Naive B cell (primary cell): ENCODE data around the gene GPS1. TPM values are rescaled to one million over a fixed set of nuclear protein-coding genes. Genes with fewer than 3 reads are reported as not detected.
A peak's percentile ranks its signal among the peaks of the same experiment; 100 is the strongest.

Experiments used
- ATAC-seq, 2 donors: fragments of 150-1000 bp; cut with Tn5 transposase; 2 replicates each; pipeline ENCODE4 v1.10.0; 2021; ENCODE audit warnings: low read depth in 2 of 2, mild to moderate bottlenecking in 2 of 2, moderate library complexity in 2 of 2
- DNase-seq: peaks from one replicate; pipeline ENCODE4 v3.0.0; 2022
- H3K27ac Mint-ChIP-seq, 6 donors: one replicate each; pipeline ENCODE4 v1.8.0; 2020 to 2022; ENCODE audit warnings: mild to moderate bottlenecking in 6 of 6, mixed read lengths in 6 of 6, moderate library complexity in 5 of 6, inconsistent platforms in 2 of 6
- H3K27me3 Mint-ChIP-seq, 3 donors: one replicate each; pipeline ENCODE4 v1.8.0; 2021 to 2022; ENCODE audit warnings: mixed read lengths in 3 of 3, mild to moderate bottlenecking in 1 of 3
- H3K36me3 Mint-ChIP-seq, 2 donors: one replicate each; pipeline ENCODE4 v1.8.0; 2020 to 2022; ENCODE audit warnings: mixed read lengths in 2 of 2, inconsistent platforms in 1 of 2, mild to moderate bottlenecking in 1 of 2
- H3K4me1 Mint-ChIP-seq, 3 donors: one replicate each; pipeline ENCODE4 v1.8.0; 2020 to 2022; ENCODE audit warnings: mixed read lengths in 3 of 3, inconsistent platforms in 1 of 3, mild to moderate bottlenecking in 1 of 3, moderate library complexity in 1 of 3
- H3K4me3 Mint-ChIP-seq, 8 donors: one replicate each; pipeline ENCODE4 v1.8.0; 2020 to 2022; ENCODE audit warnings: mild to moderate bottlenecking in 8 of 8, mixed read lengths in 8 of 8, moderate library complexity in 8 of 8, inconsistent platforms in 2 of 8
- H3K9me3 Mint-ChIP-seq, 7 donors: one replicate each; pipeline ENCODE4 v1.8.0; 2020 to 2022; ENCODE audit warnings: mixed read lengths in 7 of 7, mild to moderate bottlenecking in 5 of 7, inconsistent platforms in 2 of 7, moderate library complexity in 1 of 7
- polyA plus RNA-seq, 6 donors: library from polyadenylated mRNA; unstranded; fragments of 300-500 nt; fragmentation: Illumina TruSeq; gene quantifications; one replicate each; pipeline ENCODE4 v1.2.3, GENCODE V29; 2021; ENCODE audit warnings: low read depth in 6 of 6

GPS1 gene
- polyA plus RNA-seq, 6 donors from 2014 or later: 103 to 138 (median 109) TPM

GRCh38 chr17:82025401-82026107, 26.1 kb upstream of the GPS1 start:
- Mint-ChIP-seq H3K4me1 (peaks cover 8 to 29% (median 18%) of the 10 kb centered on the region in 3 donors), H3K4me3 (peak overlapping the region in 4 of 8 donors; percentile 21 to 71 (median 51)), H3K27ac (no peak overlapping the region), H3K9me3 (no peaks in the 10 kb centered on the region), H3K27me3 (peaks cover 0 to 25% (median 7%) of the 10 kb centered on the region in 3 donors), H3K36me3 (no peaks in the 10 kb centered on the region)
- DNase-seq: no peak
- no peak for ATAC-seq

GRCh38 chr17:82028246-82028645, 23.5 kb upstream of the GPS1 start:
- Mint-ChIP-seq H3K27ac (no peak overlapping the region), H3K4me1 (peaks cover 8 to 20% (median 9%) of the 10 kb centered on the region in 3 donors), H3K27me3 (peaks cover 0 to 27% (median 7%) of the 10 kb centered on the region in 3 donors), H3K36me3 (no peaks in the 10 kb centered on the region), H3K9me3 (no peaks in the 10 kb centered on the region), H3K4me3 (no peak overlapping the region)
- ATAC-seq (no peak), DNase-seq (no peak)

GRCh38 chr17:82028966-82029365, 22.7 kb upstream of the GPS1 start:
- Mint-ChIP-seq H3K27ac (peak overlapping the region in 1 of 6 donors; percentile 30), H3K4me3 (peak overlapping the region in 4 of 8 donors; percentile 3 to 87 (median 58)), H3K4me1 (peaks cover 4 to 16% (median 6%) of the 10 kb centered on the region in 3 donors)

GRCh38 chr17:82029391-82029790, 22.3 kb upstream of the GPS1 start:
- Mint-ChIP-seq H3K9me3 (no peaks in the 10 kb centered on the region), H3K4me3 (peak overlapping the region in 6 of 8 donors; percentile 5 to 87 (median 77)), H3K36me3 (no peaks in the 10 kb centered on the region), H3K27me3 (peaks cover 0 to 27% (median 7%) of the 10 kb centered on the region in 3 donors), H3K27ac (peak overlapping the region in 1 of 6 donors; percentile 38), H3K4me1 (peaks cover 4 to 11% (median 4%) of the 10 kb centered on the region in 3 donors)
- DNase-seq (no peak), ATAC-seq (no peak)

More at GRCh38 chr17:82028966-82029365, 22.7 kb upstream of the GPS1 start:
- no peaks in the 10 kb centered on the region for H3K36me3 Mint-ChIP-seq
- no peaks in the 10 kb centered on the region for H3K9me3 Mint-ChIP-seq
- DNase-seq (no peak), ATAC-seq (no peak)
- H3K27me3 Mint-ChIP-seq: peaks cover 0 to 27% (median 7%) of the 10 kb centered on the region in 3 donors

GRCh38 chr17:82029990-82030469, 21.7 kb upstream of the GPS1 start:
- ATAC-seq: no peak
- Mint-ChIP-seq H3K27ac (peak overlapping the region in 1 of 6 donors; percentile 79), H3K4me1 (peaks cover 5 to 10% (median 6%) of the 10 kb centered on the region in 3 donors), H3K4me3 (peak overlapping the region in 5 of 8 donors; percentile 74 to 92 (median 86)), H3K36me3 (peaks cover 0 to under 1% of the 10 kb centered on the region in 2 donors), H3K27me3 (peaks cover 0 to 27% (median 7%) of the 10 kb centered on the region in 3 donors), H3K9me3 (no peaks in the 10 kb centered on the region)
- no peak for DNase-seq

GRCh38 chr17:82030470-82031302, 21.0 kb upstream of the GPS1 start:
- Mint-ChIP-seq H3K4me3 (peak overlapping the region; percentile 78 to 92 (median 86)), H3K4me1 (peaks cover 10 to 13% (median 11%) of the 10 kb centered on the region in 3 donors), H3K9me3 (no peaks in the 10 kb centered on the region), H3K36me3 (peaks cover 0 to 5% of the 10 kb centered on the region in 2 donors), H3K27me3 (peaks cover 0 to 27% (median 7%) of the 10 kb centered on the region in 3 donors), H3K27ac (peak overlapping the region in 1 of 6 donors; percentile 79)
- ATAC-seq: peak; percentile 74 to 78
- DNase-seq: peak; percentile 71

- H3K36me3 Mint-ChIP-seq: peaks cover 0 to 5% of the 10 kb centered on the region in 2 donors
- no peaks in the 10 kb centered on the region for H3K9me3 Mint-ChIP-seq
- ATAC-seq: peak; percentile 13 to 19
Measured at GRCh38 chr17:82031303-82031884, 20.3 kb upstream of the GPS1 start, which contains the start of gene RAC3. Gene RAC3, plus strand, starts transcription at chr17:82031678. Its CDS starts 84 bp downstream, at chr17:82031762.

GRCh38 chr17:82031885-82032627, 19.6 kb upstream of the GPS1 start:
- Mint-ChIP-seq H3K36me3 (peaks cover 0 to 5% of the 10 kb centered on the region in 2 donors), H3K4me1 (peaks cover 10 to 18% (median 16%) of the 10 kb centered on the region in 3 donors), H3K27me3 (peaks cover 0 to 25% (median 7%) of the 10 kb centered on the region in 3 donors), H3K4me3 (peak overlapping the region in 7 of 8 donors; percentile 15 to 87 (median 64)), H3K27ac (peak overlapping the region in 1 of 6 donors; percentile 47), H3K9me3 (no peaks in the 10 kb centered on the region)
- peak; percentile 7 to 13 for ATAC-seq
- no peak for DNase-seq

More at GRCh38 chr17:82031303-82031884, 20.3 kb upstream of the GPS1 start, which contains the start of gene RAC3:
- Mint-ChIP-seq H3K4me3 (peak within 1 kb of the TSS; percentile 78 to 92 (median 86)), H3K27me3 (peaks cover 0 to 27% (median 7%) of the 10 kb centered on the region in 3 donors), H3K27ac (peak within 1 kb of the TSS in 1 of 6 donors; percentile 79), H3K4me1 (peaks cover 10 to 16% (median 16%) of the 10 kb centered on the region in 3 donors)
- no peak for DNase-seq

GRCh38 chr17:82033359-82034085, 18.2 kb upstream of the GPS1 start:
- no peak for DNase-seq
- Mint-ChIP-seq H3K27me3 (peaks cover 0 to 18% (median 0%) of the 10 kb centered on the region in 3 donors), H3K36me3 (peaks cover 0 to 5% of the 10 kb centered on the region in 2 donors), H3K4me3 (peak overlapping the region in 2 of 8 donors; percentile 36 to 39), H3K4me1 (peaks cover 17 to 25% (median 23%) of the 10 kb centered on the region in 3 donors), H3K9me3 (no peaks in the 10 kb centered on the region), H3K27ac (no peak overlapping the region)
- no peak for ATAC-seq

GRCh38 chr17:82034371-82035011, 17.2 kb upstream of the GPS1 start:
- Mint-ChIP-seq H3K36me3 (peaks cover 0 to 5% of the 10 kb centered on the region in 2 donors), H3K4me3 (peak overlapping the region in 5 of 8 donors; percentile 15 to 89 (median 67)), H3K4me1 (peaks cover 23 to 30% (median 30%) of the 10 kb centered on the region in 3 donors), H3K27ac (no peak overlapping the region), H3K27me3 (peaks cover 0 to 9% (median 0%) of the 10 kb centered on the region in 3 donors), H3K9me3 (no peaks in the 10 kb centered on the region)
- ATAC-seq: no peak
- no peak for DNase-seq

GRCh38 chr17:82035488-82035887, 16.2 kb upstream of the GPS1 start:
- peak overlapping the region in 1 of 6 donors; percentile 37 for H3K27ac Mint-ChIP-seq

More at GRCh38 chr17:82035488-82035887, 16.2 kb upstream of the GPS1 start:
- ATAC-seq: no peak
- Mint-ChIP-seq H3K27me3 (peaks cover 0 to 3% (median 0%) of the 10 kb centered on the region in 3 donors), H3K4me1 (peaks cover 17 to 28% (median 27%) of the 10 kb centered on the region in 3 donors), H3K4me3 (peak overlapping the region; percentile 17 to 95 (median 74)), H3K36me3 (peaks cover 0 to 5% of the 10 kb centered on the region in 2 donors), H3K9me3 (no peaks in the 10 kb centered on the region)
- DNase-seq: no peak
